Subcutaneous abdominal adipose tissue (tissue), 5 donors: Measurements from ENCODE around the gene PXDN.

Experiments used
- H3K27ac ChIP-seq: one replicate; pipeline ENCODE4 v1.7.0; 2013; ENCODE audit warnings: low read depth, mild to moderate bottlenecking, inconsistent platforms, low read length, moderate library complexity
- H3K27me3 ChIP-seq, 5 donors: one replicate each; pipeline ENCODE4 v1.7.0; 2013; ENCODE audit warnings: low read length in 5 of 5, inconsistent platforms in 1 of 5; ENCODE audit not compliant: control insufficient read depth in 5 of 5, insufficient read depth in 4 of 5
- H3K36me3 ChIP-seq, 5 donors: one replicate each; pipeline ENCODE4 v1.7.0; 2013; ENCODE audit warnings: low read length in 5 of 5; ENCODE audit not compliant: control insufficient read depth in 5 of 5, insufficient read depth in 5 of 5
- H3K4me1 ChIP-seq, 5 donors: one replicate each; pipeline ENCODE4 v1.7.0; 2013; ENCODE audit warnings: low read length in 5 of 5, mild to moderate bottlenecking in 3 of 5, moderate library complexity in 1 of 5; ENCODE audit not compliant: control insufficient read depth in 5 of 5, insufficient read depth in 5 of 5
- H3K4me3 ChIP-seq, 5 donors: one replicate each; pipeline ENCODE4 v1.7.0; 2013; ENCODE audit warnings: low read length in 5 of 5, low read depth in 1 of 5
- H3K9ac ChIP-seq, 5 donors: one replicate each; pipeline ENCODE4 v1.7.0; 2013; ENCODE audit warnings: low read length in 5 of 5, mild to moderate bottlenecking in 4 of 5, moderate library complexity in 3 of 5
- H3K9me3 ChIP-seq, 5 donors: one replicate each; pipeline ENCODE4 v1.7.0; 2013; ENCODE audit warnings: low read length in 5 of 5; ENCODE audit not compliant: control insufficient read depth in 5 of 5
- donor health status: healthy.
- donor health status: healthy.
- donor health status: healthy.
- donor health status: healthy.
- donor health status: healthy.

The PXDN gene

DNA sequence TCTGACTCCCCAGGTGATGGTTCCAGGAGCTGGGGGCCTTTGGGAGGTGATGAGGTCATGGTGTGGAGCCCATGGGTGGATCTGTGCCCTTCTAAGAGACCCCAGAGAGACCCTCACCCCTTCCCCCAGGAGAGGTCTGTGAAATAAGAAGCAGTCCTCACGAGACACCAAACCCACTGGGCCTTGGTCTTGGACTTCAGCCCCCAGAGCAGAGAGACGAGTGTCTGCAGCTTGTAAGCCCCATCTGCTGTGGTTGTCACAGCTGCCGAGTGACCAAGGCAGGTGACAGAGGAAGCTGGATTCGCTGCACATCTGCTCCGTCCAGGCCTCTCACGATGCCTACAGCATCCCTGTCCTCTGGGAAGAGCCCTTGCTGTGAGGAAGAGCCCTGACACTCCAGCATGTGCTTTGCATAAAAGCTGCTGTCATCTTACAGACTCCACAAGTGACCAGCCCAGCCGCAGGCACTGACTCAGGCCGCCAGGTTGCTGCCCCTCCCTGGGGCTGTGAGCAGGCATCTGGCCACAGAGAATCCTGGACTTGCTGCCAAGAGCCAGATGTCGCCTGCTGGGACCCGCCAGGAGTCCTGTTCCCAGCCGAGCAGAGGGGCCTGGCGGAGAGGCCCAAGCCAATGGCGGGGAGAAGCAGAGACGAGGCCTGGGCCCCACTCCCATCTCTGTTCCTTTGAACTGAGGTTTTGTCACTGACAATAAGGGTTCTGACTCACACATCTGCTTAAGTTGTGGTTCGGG lies 150.8 kb downstream of the PXDN start:
- no peak overlapping the region for H3K4me3 ChIP-seq
- H3K27ac ChIP-seq = peak overlapping the region; percentile 86
- H3K27me3 ChIP-seq = no peaks in the 10 kb centered on the region
- H3K9me3 ChIP-seq = peaks cover 0 to 4% (median 0%) of the 10 kb centered on the region in 5 donors
- H3K36me3 ChIP-seq = no peaks in the 10 kb centered on the region
- peak overlapping the region in 3 of 5 donors; percentile 16 to 35 (median 22) for H3K9ac ChIP-seq
- H3K4me1 ChIP-seq = peaks cover 11 to 45% (median 31%) of the 10 kb centered on the region in 5 donors

DNA sequence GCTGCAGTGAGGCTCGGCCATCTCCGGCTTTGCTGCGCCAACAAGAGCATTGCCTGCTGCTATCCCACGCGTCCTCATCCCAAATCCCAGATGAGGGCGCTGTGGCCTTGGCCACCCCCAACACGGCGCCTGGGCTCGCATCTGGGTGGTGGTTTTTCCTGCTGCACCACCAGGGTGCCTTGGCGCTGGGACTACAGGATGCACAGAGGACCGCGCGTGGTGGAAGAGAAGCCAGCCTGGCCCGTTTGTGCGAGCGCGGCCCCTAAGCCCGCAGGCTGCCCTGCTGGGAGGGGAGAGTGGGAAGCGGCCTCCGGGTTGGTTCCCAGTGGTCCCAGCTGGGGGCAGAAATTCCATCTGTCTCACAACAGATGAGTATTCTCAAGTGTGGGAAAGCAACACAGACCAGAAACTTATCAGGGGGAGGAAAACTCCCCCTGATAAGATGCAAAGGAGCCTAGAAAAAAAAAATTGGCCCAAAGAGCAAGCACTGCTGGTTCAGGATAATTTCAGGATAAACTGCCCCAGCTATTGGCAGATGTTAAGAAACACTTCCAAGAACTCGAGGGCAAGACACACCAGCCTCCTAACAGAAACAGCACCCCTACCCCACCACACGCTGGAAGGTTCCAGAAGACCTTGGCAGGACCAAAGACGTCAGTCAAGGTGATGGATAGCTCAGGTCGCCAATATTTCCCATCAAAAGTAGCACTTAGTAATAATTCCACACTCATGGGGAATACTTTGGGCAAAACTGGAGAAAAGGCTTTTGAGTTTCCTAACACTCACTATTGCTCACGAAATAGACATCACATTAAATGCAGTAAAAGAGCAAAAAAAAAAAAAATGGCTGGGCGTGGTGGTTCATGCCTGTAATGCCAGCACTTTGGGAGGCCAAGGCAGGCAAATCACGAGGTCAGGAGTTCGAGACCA lies 152.1 kb downstream of the PXDN start:
- H3K27ac ChIP-seq = peak overlapping the region; percentile 86
- peak overlapping the region in 1 of 5 donors; percentile 21 for H3K9ac ChIP-seq
- H3K9me3 ChIP-seq = peaks cover 0 to 4% (median 0%) of the 10 kb centered on the region in 5 donors
- peak overlapping the region in 2 of 5 donors; percentile 17 to 24 for H3K4me3 ChIP-seq
- H3K4me1 ChIP-seq = peaks cover 11 to 34% (median 31%) of the 10 kb centered on the region in 5 donors
- peaks cover 0 to 3% (median 0%) of the 10 kb centered on the region in 5 donors for H3K27me3 ChIP-seq
- H3K36me3 ChIP-seq = no peaks in the 10 kb centered on the region

DNA sequence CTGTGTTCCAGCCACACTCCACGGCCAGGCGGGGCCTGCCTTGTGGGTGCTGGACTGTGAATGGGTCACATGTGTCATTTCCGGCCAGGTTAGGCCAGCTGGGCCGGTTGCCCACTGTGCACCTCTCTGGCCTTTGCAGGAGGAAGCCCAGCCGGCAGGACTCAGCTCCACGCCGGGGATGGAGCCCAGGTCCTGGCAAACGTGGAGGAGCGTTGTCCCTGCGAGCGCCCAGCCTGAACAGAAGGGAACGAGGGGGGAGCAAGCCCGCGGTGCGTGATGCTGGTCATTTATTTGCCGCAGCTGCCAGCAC lies 152.9 kb downstream of the PXDN start:
- peak overlapping the region in 3 of 5 donors; percentile 17 to 27 (median 24) for H3K4me3 ChIP-seq
- H3K36me3 ChIP-seq = no peaks in the 10 kb centered on the region
- peak overlapping the region; percentile 86 for H3K27ac ChIP-seq
- H3K9ac ChIP-seq = no peak overlapping the region
- peaks cover 0 to 3% (median 0%) of the 10 kb centered on the region in 5 donors for H3K27me3 ChIP-seq
- peaks cover 0 to 4% (median 0%) of the 10 kb centered on the region in 5 donors for H3K9me3 ChIP-seq
- H3K4me1 ChIP-seq = peaks cover 11 to 34% (median 29%) of the 10 kb centered on the region in 5 donors

DNA sequence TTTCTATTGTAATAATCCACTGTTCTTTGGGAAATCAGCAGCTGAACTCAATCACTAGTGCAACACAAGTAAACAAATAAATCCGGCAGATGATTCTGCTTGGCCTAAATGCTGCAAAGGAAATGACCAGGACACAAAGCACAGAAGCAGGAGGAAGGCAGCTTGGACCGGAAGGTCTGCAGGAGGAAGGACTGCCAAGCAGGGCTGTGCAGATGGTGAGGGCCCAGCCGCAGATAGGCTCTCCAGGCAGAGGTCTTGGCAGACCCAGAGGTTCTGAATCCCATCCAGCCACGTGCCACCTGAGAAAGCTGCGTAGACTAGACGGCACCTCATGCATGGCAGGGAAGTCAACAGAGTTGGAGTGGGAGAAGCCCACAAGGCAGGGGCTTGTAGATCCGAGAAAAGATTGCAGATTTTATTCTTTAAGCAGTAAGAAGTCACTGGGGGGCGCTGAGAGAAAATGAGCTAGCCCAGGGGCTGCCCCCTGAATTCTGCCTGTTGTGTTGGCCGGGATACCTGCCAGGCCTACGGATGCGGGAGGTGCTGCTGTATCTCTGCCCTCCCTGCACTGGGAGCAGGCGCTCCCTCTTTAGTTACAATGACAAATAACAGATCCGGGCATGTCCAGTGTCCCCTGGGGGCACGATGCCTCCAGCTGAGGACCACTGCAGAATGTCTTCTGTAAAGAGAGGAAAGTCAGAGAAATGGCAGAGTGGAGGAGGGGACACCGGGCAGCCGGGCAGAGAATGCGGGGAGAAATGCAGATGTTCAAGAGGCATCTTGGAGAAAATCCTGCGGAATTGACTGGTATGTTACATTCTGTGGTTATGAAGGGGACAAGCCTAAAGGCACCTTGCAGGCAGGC lies 153.5 kb downstream of the PXDN start:
- no peak overlapping the region for H3K9ac ChIP-seq
- H3K36me3 ChIP-seq = no peaks in the 10 kb centered on the region
- H3K4me3 ChIP-seq = no peak overlapping the region
- H3K27ac ChIP-seq = peak overlapping the region; percentile 86
- peaks cover 11 to 34% (median 29%) of the 10 kb centered on the region in 5 donors for H3K4me1 ChIP-seq
- H3K27me3 ChIP-seq = peaks cover 0 to 3% (median 0%) of the 10 kb centered on the region in 5 donors
- no peaks in the 10 kb centered on the region for H3K9me3 ChIP-seq

DNA sequence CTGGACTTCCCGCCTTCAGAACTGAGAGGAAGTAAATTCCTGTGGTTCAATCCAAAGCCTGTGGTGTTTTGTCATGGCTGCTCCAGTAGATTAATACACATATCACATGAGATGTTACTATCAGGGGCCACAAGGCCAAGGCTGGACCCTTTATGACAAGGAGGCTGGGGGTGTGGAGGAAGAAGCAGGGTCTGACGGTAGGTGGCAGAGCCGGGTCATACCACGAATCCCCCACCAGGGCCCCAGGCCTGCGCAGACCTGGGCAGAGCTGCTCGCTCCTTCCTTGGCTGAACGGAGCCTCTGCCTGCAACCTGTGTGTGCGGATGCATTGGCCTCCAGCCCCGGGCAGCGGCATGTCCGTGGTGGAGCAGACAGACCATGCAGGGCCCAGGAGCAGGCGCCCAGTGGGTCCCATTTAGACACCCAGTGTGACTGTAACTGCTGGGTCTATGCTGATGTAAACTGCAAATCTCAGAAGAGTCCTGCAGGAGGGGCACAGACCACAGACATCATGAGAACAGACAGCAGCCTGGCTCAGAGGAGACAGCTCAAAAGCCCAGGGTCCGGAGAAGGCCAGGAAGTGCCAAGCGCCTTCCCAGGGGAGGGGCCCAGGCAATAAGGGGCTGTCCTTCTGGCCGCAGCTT lies 155.2 kb downstream of the PXDN start:
- no peaks in the 10 kb centered on the region for H3K9me3 ChIP-seq
- no peak overlapping the region for H3K9ac ChIP-seq

DNA sequence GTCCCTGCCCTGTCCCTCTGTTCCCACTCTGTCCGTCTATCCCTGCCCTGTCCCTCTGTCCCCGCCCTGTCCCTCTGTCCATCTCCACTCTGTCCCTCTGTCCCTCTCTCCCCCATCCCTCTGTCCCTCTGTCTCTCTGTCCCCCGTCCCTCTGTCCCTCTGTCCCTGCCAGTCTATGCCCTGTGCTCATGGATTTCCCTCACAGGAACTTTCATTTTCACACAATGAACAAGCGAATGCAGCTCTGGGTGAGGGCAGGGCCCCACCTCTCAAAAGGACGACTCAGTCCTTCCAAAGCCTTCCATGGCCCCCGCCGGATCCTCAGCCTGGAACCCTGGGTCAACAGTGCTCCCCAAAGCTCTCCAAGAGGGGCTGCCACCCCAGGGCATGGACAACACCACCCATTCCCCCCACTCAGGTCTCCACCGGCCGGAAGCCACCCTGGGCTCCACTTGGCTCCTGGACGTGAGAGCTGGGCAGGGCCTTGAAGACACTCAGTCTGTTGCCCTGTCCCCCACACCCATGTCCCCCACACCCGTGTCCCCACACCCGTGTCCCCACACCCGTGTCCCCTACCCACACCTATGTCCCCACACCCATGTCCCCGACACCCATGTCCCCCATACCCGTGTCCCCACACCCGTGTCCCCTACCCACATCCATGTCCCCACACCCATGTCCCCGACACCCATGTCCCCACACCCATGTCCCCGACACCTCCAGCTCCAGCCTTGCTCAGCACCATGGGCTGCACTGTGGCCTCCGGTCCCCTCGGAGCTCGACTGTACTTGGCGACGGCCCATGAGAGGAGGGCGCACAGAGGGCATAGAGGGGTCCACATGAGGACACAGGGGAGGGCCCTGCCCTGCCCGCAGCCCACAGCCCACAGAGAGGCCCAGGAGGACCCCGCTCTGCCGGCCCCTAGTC lies 156.0 kb downstream of the PXDN start:
- Histone ChIP-seq H3K4me1 (peaks cover 9 to 29% (median 19%) of the 10 kb centered on the region in 5 donors), H3K27me3 (peaks cover 0 to 3% (median 0%) of the 10 kb centered on the region in 5 donors), H3K9me3 (no peaks in the 10 kb centered on the region), H3K4me3 (no peak overlapping the region), H3K27ac (no peak overlapping the region), H3K9ac (no peak overlapping the region), H3K36me3 (no peaks in the 10 kb centered on the region)

More for the DNA sequence above, 155.2 kb downstream of the PXDN start:
- peaks cover 11 to 32% (median 27%) of the 10 kb centered on the region in 5 donors for H3K4me1 ChIP-seq
- no peaks in the 10 kb centered on the region for H3K36me3 ChIP-seq
- H3K27me3 ChIP-seq = peaks cover 0 to 3% (median 0%) of the 10 kb centered on the region in 5 donors
- no peak overlapping the region for H3K27ac ChIP-seq
- no peak overlapping the region for H3K4me3 ChIP-seq

DNA sequence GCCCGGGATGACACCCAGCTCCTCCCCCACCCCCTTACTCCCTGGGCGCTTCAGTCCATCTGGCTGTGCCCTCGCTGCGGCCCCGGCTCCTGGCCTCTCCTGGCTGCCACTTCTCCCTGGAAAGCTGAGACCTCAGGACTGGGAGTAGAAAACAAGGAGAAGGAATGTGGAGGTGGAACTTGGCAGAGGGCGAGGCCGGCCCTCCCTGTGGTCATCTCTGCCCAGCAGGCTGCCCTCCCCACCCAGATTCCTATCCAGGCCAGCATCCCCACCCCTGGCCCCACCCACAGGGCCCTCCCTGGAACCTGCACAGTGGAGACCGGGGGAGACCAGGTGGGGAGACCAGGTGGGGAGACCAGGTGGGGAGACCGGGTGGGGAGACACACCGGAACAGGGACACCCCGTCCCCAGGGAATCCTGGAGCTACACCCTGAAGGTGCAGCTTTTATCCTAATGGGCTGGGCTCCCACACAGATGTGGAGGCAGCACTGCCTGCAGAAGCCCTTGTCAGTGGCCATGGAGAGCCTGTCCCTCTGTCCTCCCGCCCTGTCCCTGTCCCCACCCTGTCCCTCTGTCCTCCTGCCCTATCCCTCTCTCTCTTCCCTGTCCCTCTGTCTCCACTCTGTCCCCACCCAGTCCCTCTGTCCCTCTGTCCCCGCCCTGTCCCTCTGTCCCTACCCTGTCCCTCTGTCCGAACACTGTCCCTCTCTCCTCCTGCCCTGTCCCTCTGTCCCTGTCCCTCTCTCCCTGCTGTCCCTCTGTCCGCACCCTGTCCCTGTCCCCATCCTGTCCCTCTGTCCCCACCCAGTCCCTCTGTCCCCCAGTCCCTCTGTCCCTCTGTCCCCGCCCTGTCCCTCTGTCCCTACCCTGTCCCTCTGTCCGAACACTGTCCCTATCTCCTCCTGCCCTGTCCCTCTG lies 157.1 kb downstream of the PXDN start:
- Histone ChIP-seq H3K4me1 (peaks cover 6 to 24% (median 13%) of the 10 kb centered on the region in 5 donors), H3K9ac (no peak overlapping the region), H3K27ac (no peak overlapping the region), H3K27me3 (peaks cover 0 to 3% (median 0%) of the 10 kb centered on the region in 5 donors), H3K4me3 (no peak overlapping the region), H3K36me3 (no peaks in the 10 kb centered on the region), H3K9me3 (no peaks in the 10 kb centered on the region)
